Tibial artery (tissue), 4 donors: ENCODE data around the gene REPS2.

ENCODE experiments used
- DNase-seq, 2 donors: peaks; one replicate each; pipeline ENCODE4 v3.0.0-alpha.2; 2019
- H3K27ac ChIP-seq, 2 donors: fragments of 200-600 bp; sonication (generic) in 1 of 2; 1 replicate in 1 of 2; 2 replicates in 1 of 2; pipeline ENCODE4 v1.5.1; 2018 to 2019; ENCODE audit warnings: mild to moderate bottlenecking in 1 of 2
- H3K27me3 ChIP-seq, 2 donors: fragments of 200-600 bp; sonication (generic) in 1 of 2; one replicate each; pipeline versions ENCODE4 v1.5.1 to v1.6.0; 2016 to 2019
- H3K36me3 ChIP-seq, 3 donors: fragments of 200-600 bp; sonication (generic) in 2 of 3; one replicate each; pipeline ENCODE4 v1.5.1; 2016 to 2019; ENCODE audit warnings: mild to moderate bottlenecking in 2 of 3
- H3K4me1 ChIP-seq, 4 donors: fragments of 200-600 bp; sonication (generic) in 2 of 4; 1 replicate in 3 of 4; 2 replicates in 1 of 4; pipeline ENCODE4 v1.5.1; 2016 to 2019
- H3K4me3 ChIP-seq, 2 donors: fragments of 200-600 bp; sonication (generic) in 1 of 2; 1 replicate in 1 of 2; 2 replicates in 1 of 2; pipeline ENCODE4 v1.5.1; 2018 to 2019; ENCODE audit warnings: mild to moderate bottlenecking in 2 of 2
- H3K9me3 ChIP-seq, 3 donors: fragments of 200-600 bp; sonication (generic) in 1 of 3; one replicate each; pipeline ENCODE4 v1.5.1; 2016 to 2019
- intact Hi-C: fragments of 100-400 bp; cut with DNase I; formaldehyde crosslinking; loops from one replicate; pipeline ENCODE4 v1.15.0; 2023; ENCODE audit warnings: low total_unique reads
- TF ChIP-seq, protein P1 (sequence below), 2 experiments: fragments of 200-600 bp in 1 of 2; fragments of 450-650 bp in 1 of 2; IDR thresholded peaks; one replicate each; pipeline ENCODE4 v1.5.1; 2017 to 2019; ENCODE audit warnings: antibody characterized with exemption in 2 of 2, mild to moderate bottlenecking in 1 of 2, moderate library complexity in 1 of 2

REPS2 gene

DNA sequence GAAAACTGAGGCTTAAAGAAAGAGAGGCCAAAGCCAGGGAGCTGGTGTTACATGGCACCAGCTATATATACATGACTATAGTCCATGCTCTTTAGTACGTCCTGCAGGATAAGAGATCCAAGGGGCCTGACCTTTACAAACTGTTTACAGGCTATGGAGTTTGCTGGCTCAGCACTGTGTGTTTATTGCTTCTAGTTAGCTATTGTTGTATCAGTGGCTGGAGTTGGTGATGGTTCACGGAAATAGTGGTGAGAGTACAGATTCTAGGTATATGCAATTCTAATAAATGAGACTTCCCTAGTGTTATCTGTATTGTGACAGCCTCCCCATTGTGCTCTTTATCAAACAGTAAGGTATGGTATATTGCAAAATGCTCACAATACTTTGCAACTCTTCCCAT lies 46.5 kb downstream of the REPS2 start:
- intact Hi-C loops: no loop called here
- no peak overlapping the region for H3K4me3 ChIP-seq
- no peak for DNase-seq
- TF ChIP-seq, protein P1, sequence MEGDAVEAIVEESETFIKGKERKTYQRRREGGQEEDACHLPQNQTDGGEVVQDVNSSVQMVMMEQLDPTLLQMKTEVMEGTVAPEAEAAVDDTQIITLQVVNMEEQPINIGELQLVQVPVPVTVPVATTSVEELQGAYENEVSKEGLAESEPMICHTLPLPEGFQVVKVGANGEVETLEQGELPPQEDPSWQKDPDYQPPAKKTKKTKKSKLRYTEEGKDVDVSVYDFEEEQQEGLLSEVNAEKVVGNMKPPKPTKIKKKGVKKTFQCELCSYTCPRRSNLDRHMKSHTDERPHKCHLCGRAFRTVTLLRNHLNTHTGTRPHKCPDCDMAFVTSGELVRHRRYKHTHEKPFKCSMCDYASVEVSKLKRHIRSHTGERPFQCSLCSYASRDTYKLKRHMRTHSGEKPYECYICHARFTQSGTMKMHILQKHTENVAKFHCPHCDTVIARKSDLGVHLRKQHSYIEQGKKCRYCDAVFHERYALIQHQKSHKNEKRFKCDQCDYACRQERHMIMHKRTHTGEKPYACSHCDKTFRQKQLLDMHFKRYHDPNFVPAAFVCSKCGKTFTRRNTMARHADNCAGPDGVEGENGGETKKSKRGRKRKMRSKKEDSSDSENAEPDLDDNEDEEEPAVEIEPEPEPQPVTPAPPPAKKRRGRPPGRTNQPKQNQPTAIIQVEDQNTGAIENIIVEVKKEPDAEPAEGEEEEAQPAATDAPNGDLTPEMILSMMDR (IDR thresholded peaks at IDR 0.05): no peak
- H3K9me3 ChIP-seq: peaks cover 0 to under 1% (median 0%) of the 10 kb centered on the region in 3 donors
- H3K27me3 ChIP-seq: no peaks in the 10 kb centered on the region
- no peaks in the 10 kb centered on the region for H3K36me3 ChIP-seq
- H3K4me1 ChIP-seq: no peaks in the 10 kb centered on the region
- H3K27ac ChIP-seq: no peak overlapping the region

- no peaks in the 10 kb centered on the region for H3K27me3 ChIP-seq
- no peak for DNase-seq
- intact Hi-C loops: no loop called here
- TF ChIP-seq, protein P1 (IDR thresholded peaks at IDR 0.05): no peak
- H3K4me3 ChIP-seq: no peak overlapping the region
- no peaks in the 10 kb centered on the region for H3K4me1 ChIP-seq
- H3K36me3 ChIP-seq: no peaks in the 10 kb centered on the region
- no peak overlapping the region for H3K27ac ChIP-seq
- no peaks in the 10 kb centered on the region for H3K9me3 ChIP-seq
Observed at GRCh38 chrX:16993791-16994318, 47.4 kb downstream of the REPS2 start.

GRCh38 chrX:16994736-16995135 lies 48.3 kb downstream of the REPS2 start:
- H3K27me3 ChIP-seq: no peaks in the 10 kb centered on the region
- H3K4me3 ChIP-seq: no peak overlapping the region
- no peak for DNase-seq
- TF ChIP-seq, protein P1 (IDR thresholded peaks at IDR 0.05): no peak
- intact Hi-C loops: no loop called here
- no peaks in the 10 kb centered on the region for H3K36me3 ChIP-seq
- no peaks in the 10 kb centered on the region for H3K4me1 ChIP-seq
- no peak overlapping the region for H3K27ac ChIP-seq
- no peaks in the 10 kb centered on the region for H3K9me3 ChIP-seq

DNA sequence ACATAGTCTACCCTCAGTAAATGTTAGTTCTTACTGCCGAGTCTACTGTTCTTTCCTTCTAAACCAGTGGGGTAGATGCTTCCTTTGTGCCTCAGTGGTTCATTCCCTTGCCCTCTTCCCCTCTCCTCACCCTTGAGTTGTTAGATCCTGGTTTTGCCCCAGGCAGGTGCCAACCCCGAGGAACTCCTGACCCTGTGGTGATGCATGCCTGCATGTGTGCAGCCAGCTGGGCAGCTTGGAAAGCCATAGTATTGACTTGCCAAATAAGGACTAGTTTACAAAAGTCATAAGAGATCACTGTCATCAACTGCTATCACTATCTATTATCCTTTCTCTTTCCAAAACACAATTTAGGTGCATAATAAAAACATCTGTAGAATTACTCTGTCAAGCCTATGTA lies 50.9 kb downstream of the REPS2 start:
- no peaks in the 10 kb centered on the region for H3K36me3 ChIP-seq
- H3K4me3 ChIP-seq: no peak overlapping the region
- DNase-seq: no peak
- no peaks in the 10 kb centered on the region for H3K27me3 ChIP-seq
- no peaks in the 10 kb centered on the region for H3K4me1 ChIP-seq
- H3K9me3 ChIP-seq: no peaks in the 10 kb centered on the region
- intact Hi-C loops: no loop called here
- no peak overlapping the region for H3K27ac ChIP-seq
- TF ChIP-seq, protein P1 (IDR thresholded peaks at IDR 0.05): no peak

- no peak for DNase-seq
- TF ChIP-seq, protein P1 (IDR thresholded peaks at IDR 0.05): no peak
- H3K36me3 ChIP-seq: no peaks in the 10 kb centered on the region
- H3K9me3 ChIP-seq: no peaks in the 10 kb centered on the region
- H3K27me3 ChIP-seq: no peaks in the 10 kb centered on the region
- intact Hi-C loops: no loop called here
- H3K4me3 ChIP-seq: no peak overlapping the region
- no peaks in the 10 kb centered on the region for H3K4me1 ChIP-seq
- H3K27ac ChIP-seq: no peak overlapping the region
Observed at GRCh38 chrX:16999275-16999674, 52.8 kb downstream of the REPS2 start.

- Histone ChIP-seq H3K27me3 (no peaks in the 10 kb centered on the region), H3K27ac (no peak overlapping the region), H3K4me1 (no peaks in the 10 kb centered on the region), H3K9me3 (no peaks in the 10 kb centered on the region), H3K4me3 (no peak overlapping the region), H3K36me3 (no peaks in the 10 kb centered on the region)
- TF ChIP-seq, protein P1 (IDR thresholded peaks at IDR 0.05): no peak
- intact Hi-C loops: no loop called here
- no peak for DNase-seq
Observed at GRCh38 chrX:17000751-17001150, 54.3 kb downstream of the REPS2 start.
